Karpas-422 (cell line): ENCODE data around the gene TMED6. TPM values are rescaled to one million over a fixed set of nuclear protein-coding genes. Genes with fewer than 3 reads are reported as not detected.
"Not testable (repeated sequence)": the region's sequence is repeated elsewhere in the genome, so short reads cannot be mapped to it uniquely, and the experiment has no call there.

Source experiments
- DNase-seq: peaks from one replicate; pipeline ENCODE4 v3.0.0-alpha.2; 2015
- H2AFZ ChIP-seq: fragments of 200-600 bp; sonication (generic); 2 replicates; pipeline ENCODE4 v1.6.1; 2014; ENCODE audit warnings: antibody characterized with exemption, low read length, mixed read lengths
- H3K27ac ChIP-seq: fragments of 200-600 bp; sonication (generic); 2 replicates; pipeline ENCODE4 v1.5.1; 2014; ENCODE audit warnings: mild to moderate bottlenecking, low read length, moderate library complexity
- H3K27me3 ChIP-seq: fragments of 200-600 bp; sonication (generic); 2 replicates; pipeline ENCODE4 v1.6.1; 2014; ENCODE audit warnings: low read length, mixed read lengths
- H3K36me3 ChIP-seq: fragments of 200-600 bp; sonication (generic); 2 replicates; pipeline ENCODE4 v1.6.1; 2014; ENCODE audit warnings: low read length, mixed read lengths; ENCODE audit not compliant: insufficient read depth
- H3K4me1 ChIP-seq: fragments of 200-600 bp; sonication (generic); 2 replicates; pipeline ENCODE4 v1.6.1; 2014; ENCODE audit warnings: mild to moderate bottlenecking, low read length, mixed read lengths
- H3K4me2 ChIP-seq: fragments of 200-600 bp; sonication (generic); 2 replicates; pipeline ENCODE4 v1.6.1; 2014; ENCODE audit warnings: low read length, low read depth, mild to moderate bottlenecking; ENCODE audit not compliant: poor library complexity, severe bottlenecking
- H3K4me3 ChIP-seq: fragments of 200-600 bp; sonication (generic); 2 replicates; pipeline ENCODE4 v1.5.1; 2014; ENCODE audit warnings: mild to moderate bottlenecking, antibody characterized with exemption, low read length, mixed read lengths
- H3K79me2 ChIP-seq: fragments of 200-600 bp; sonication (generic); 2 replicates; pipeline ENCODE4 v1.6.1; 2014; ENCODE audit warnings: mild to moderate bottlenecking, low read length, mixed read lengths
- H3K9ac ChIP-seq: fragments of 200-600 bp; sonication (generic); 2 replicates; pipeline ENCODE4 v1.6.0; 2014; ENCODE audit warnings: low read length
- H3K9me2 ChIP-seq: fragments of 200-600 bp; sonication (generic), shearing (Covaris generic); replicated peaks from 2 replicates; pipeline ENCODE4 v1.6.0; 2014; ENCODE audit warnings: mild to moderate bottlenecking, low read length, moderate library complexity; ENCODE audit not compliant: insufficient read depth
- H3K9me3 ChIP-seq: fragments of 300-700, 200-600 bp; sonication (generic); 2 replicates; pipeline ENCODE4 v1.6.1; 2014; ENCODE audit warnings: low read length, mixed read lengths
- H4K20me1 ChIP-seq: fragments of 200-600 bp; sonication (generic); 2 replicates; pipeline ENCODE4 v1.6.1; 2014; ENCODE audit warnings: mild to moderate bottlenecking, antibody characterized with exemption, low read length, low read depth; ENCODE audit not compliant: insufficient read depth
- total RNA-seq: library from RNA; depleted of rRNA; stranded (reverse); fragments of >200 nt; shearing (Covaris generic); gene quantifications from 2 replicates; pipeline ENCODE4 v1.2.3, GENCODE V29; 2014; ENCODE audit warnings: low replicate concordance

TMED6 gene
- total RNA-seq, 1 experiment from 2014 or later = 1.8 TPM

DNA sequence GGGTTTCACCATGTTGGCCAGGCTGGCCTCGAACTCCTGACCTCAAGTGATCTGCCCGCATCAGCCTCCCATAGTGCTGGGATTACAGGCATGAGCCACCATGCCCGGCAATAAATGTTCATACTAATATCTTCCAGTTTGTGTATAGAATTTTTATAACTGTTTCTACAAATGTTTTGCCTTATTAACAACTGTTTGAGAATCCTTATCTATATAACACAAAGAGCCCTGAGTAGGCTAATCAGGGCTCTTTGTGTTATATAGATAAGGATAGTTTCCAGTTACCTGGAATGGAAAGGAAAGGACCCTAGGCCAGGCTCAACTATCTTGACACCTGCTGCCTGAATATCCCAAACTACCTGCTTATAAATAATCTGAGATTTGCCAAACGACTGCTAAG, 17.3 kb upstream of the TMED6 start:
- Histone ChIP-seq H3K27me3 (no peaks in the 10 kb centered on the region), H3K9ac (no peak overlapping the region), H3K9me2 (no peaks in the 10 kb centered on the region), H3K9me3 (no peaks in the 10 kb centered on the region), H3K4me2 (no peak overlapping the region), H4K20me1 (0 out of 2 replicates have a peak, but pooled peaks cover 2% of the 10 kb centered on the region), H2AFZ (no peak overlapping the region), H3K27ac (no peak overlapping the region), H3K79me2 (peaks cover 30% of the 10 kb centered on the region), H3K4me3 (no peak overlapping the region), H3K36me3 (peaks cover 57% of the 10 kb centered on the region), H3K4me1 (no peaks in the 10 kb centered on the region)
- no peak for DNase-seq

DNA sequence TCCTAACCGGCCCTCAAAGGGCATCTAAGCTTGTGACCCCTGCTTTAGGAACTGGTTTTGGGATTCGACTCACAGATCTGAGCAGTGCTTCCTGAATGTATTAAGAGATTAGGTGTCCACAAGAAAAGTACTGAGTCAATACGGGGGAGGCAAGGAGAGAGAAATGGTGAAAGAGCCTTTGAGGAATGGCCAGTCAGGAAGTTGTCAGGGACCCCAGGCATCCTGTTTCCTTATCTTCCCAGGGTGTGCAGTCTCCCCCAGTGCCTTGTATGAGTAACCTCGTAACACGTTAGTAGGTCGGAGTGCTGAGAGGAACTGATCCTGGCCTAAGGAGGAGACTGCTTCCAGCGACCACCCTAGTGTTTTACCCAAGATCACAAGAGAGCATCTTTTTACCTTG, 16.4 kb upstream of the TMED6 start:
- peaks cover 57% of the 10 kb centered on the region for H3K36me3 ChIP-seq
- H3K9ac ChIP-seq = no peak overlapping the region
- no peaks in the 10 kb centered on the region for H3K9me2 ChIP-seq
- no peak overlapping the region for H3K4me2 ChIP-seq
- H2AFZ ChIP-seq = no peak overlapping the region
- H3K79me2 ChIP-seq = peaks cover 24% of the 10 kb centered on the region
- H3K27ac ChIP-seq = no peak overlapping the region
- H4K20me1 ChIP-seq = 0 out of 2 replicates have a peak, but pooled peaks cover 7% of the 10 kb centered on the region
- no peaks in the 10 kb centered on the region for H3K9me3 ChIP-seq
- DNase-seq = no peak
- no peak overlapping the region for H3K4me3 ChIP-seq
- H3K4me1 ChIP-seq = no peaks in the 10 kb centered on the region
- H3K27me3 ChIP-seq = no peaks in the 10 kb centered on the region

DNA sequence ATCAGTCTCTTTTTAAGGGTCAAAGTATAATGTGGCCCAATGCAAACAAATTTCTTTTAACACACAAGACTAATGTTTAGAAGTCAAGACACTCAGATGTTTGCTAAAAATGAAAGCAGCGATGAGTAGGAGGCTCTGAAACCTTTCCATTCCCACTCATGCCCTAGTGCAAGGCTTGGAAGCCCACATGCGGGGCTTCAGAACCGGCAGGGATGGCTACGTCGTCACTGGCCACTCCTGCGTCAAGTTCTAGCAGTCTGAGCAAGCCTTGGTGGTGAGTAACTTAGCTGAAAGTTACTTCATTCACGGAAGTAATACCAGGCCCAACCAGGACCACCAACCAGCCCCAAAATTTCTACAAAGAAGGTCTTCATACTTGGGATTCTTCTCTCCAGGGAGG, 14.8 kb upstream of the TMED6 start:
- H3K36me3 ChIP-seq = peaks cover 48% of the 10 kb centered on the region
- H3K9me2 ChIP-seq = no peaks in the 10 kb centered on the region

DNA sequence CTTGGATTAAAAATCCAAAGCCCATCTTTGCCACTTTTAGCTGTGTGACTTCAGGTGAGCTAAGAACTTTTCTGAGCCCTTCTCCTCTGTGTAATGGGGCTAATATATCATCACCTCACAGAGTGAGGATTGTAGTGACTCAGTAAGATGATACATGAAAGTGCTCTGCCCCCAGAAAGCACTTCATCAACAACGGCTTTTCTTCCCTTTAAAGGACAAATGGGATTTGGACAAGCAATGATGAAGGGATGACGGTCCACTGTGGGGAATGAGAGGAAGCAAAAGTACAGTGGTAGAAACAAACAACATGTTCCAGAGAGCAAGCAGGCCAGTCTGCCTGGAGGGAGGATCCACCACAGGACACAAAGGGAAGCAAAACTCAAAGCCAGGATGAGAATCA, 14.3 kb upstream of the TMED6 start:
- H4K20me1 ChIP-seq = 0 out of 2 replicates have a peak, but pooled peaks cover 7% of the 10 kb centered on the region
- H3K27me3 ChIP-seq = no peaks in the 10 kb centered on the region
- no peak overlapping the region for H2AFZ ChIP-seq
- no peak for DNase-seq
- H3K9me2 ChIP-seq = no peaks in the 10 kb centered on the region
- H3K27ac ChIP-seq = no peak overlapping the region
- H3K79me2 ChIP-seq = peaks cover 16% of the 10 kb centered on the region
- 0 out of 2 replicates have a peak, but pooled peaks cover 4% of the 10 kb centered on the region for H3K4me1 ChIP-seq
- no peak overlapping the region for H3K4me2 ChIP-seq
- no peak overlapping the region for H3K9ac ChIP-seq
- no peaks in the 10 kb centered on the region for H3K9me3 ChIP-seq
- H3K4me3 ChIP-seq = no peak overlapping the region
- H3K36me3 ChIP-seq = peaks cover 47% of the 10 kb centered on the region

More for the DNA sequence above, 14.8 kb upstream of the TMED6 start:
- H3K4me3 ChIP-seq = no peak overlapping the region
- no peak overlapping the region for H3K27ac ChIP-seq
- no peaks in the 10 kb centered on the region for H3K27me3 ChIP-seq
- DNase-seq = no peak
- H3K79me2 ChIP-seq = peaks cover 16% of the 10 kb centered on the region
- no peaks in the 10 kb centered on the region for H3K9me3 ChIP-seq
- 0 out of 2 replicates have a peak, but pooled peaks cover 4% of the 10 kb centered on the region for H3K4me1 ChIP-seq
- H3K9ac ChIP-seq = no peak overlapping the region
- no peak overlapping the region for H2AFZ ChIP-seq
- H3K4me2 ChIP-seq = no peak overlapping the region
- 0 out of 2 replicates have a peak, but pooled peaks cover 7% of the 10 kb centered on the region for H4K20me1 ChIP-seq

DNA sequence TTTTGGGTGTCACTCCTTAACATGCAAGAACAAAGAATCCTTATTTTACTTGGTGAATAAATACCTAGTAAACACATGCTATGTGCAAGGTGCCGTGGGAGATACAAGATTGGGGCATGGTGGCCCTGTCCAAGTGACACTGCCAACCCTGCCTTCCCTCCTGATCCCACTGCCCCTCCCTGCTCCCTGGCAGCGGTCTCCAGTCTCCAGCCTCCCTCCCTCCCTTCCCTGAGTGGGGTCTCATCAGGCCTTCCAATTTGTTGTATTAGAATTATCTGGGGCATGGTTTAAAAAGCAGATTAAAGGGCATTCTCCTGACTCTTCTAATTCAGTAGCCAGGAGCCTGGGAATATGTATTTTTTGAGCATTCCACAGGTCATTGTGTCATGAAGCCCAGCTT, 12.5 kb upstream of the TMED6 start:
- DNase-seq = no peak
- H3K9me3 ChIP-seq = no peaks in the 10 kb centered on the region
- no peak overlapping the region for H2AFZ ChIP-seq
- peaks cover 16% of the 10 kb centered on the region for H3K79me2 ChIP-seq
- H3K9me2 ChIP-seq = no peaks in the 10 kb centered on the region
- no peaks in the 10 kb centered on the region for H3K27me3 ChIP-seq
- 0 out of 2 replicates have a peak, but pooled peaks cover 4% of the 10 kb centered on the region for H3K4me1 ChIP-seq
- H3K27ac ChIP-seq = no peak overlapping the region
- 0 out of 2 replicates have a peak, but pooled peaks cover 7% of the 10 kb centered on the region for H4K20me1 ChIP-seq
- no peak overlapping the region for H3K4me2 ChIP-seq
- no peak overlapping the region for H3K9ac ChIP-seq
- peaks cover 35% of the 10 kb centered on the region for H3K36me3 ChIP-seq
- H3K4me3 ChIP-seq = no peak overlapping the region

DNA sequence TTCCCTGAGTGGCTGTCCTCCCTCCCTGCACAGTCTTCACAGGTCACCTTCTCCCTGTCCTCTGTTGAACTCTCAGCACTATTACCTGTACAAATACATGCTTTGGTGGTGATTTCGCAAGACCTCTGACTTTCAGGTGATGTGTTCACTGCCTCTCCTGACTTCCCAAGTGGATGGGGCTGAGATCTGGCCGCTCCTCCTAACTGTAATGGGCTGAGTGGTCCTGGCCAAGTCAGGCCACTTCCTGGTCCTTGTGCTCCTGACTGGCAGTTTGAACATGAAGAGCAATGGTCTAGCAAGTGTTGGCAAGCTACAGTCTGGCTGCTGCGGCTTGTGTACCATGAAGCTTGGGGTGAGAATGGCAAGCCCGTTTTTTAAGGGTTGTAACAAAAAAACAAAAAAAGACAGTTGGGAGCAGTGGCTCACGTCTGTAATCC, 11.7 kb upstream of the TMED6 start:
- no peak overlapping the region for H3K4me2 ChIP-seq
- H2AFZ ChIP-seq = no peak overlapping the region
- H3K9ac ChIP-seq = no peak overlapping the region
- no peak overlapping the region for H3K27ac ChIP-seq
- 0 out of 2 replicates have a peak, but pooled peaks cover 4% of the 10 kb centered on the region for H3K4me1 ChIP-seq
- H3K9me2 ChIP-seq = no peaks in the 10 kb centered on the region
- peaks cover 34% of the 10 kb centered on the region for H3K36me3 ChIP-seq
- H3K9me3 ChIP-seq = no peaks in the 10 kb centered on the region
- DNase-seq = no peak
- H3K79me2 ChIP-seq = peaks cover 16% of the 10 kb centered on the region
- no peak overlapping the region for H3K4me3 ChIP-seq
- H4K20me1 ChIP-seq = 0 out of 2 replicates have a peak, but pooled peaks cover 7% of the 10 kb centered on the region
- H3K27me3 ChIP-seq = no peaks in the 10 kb centered on the region

DNA sequence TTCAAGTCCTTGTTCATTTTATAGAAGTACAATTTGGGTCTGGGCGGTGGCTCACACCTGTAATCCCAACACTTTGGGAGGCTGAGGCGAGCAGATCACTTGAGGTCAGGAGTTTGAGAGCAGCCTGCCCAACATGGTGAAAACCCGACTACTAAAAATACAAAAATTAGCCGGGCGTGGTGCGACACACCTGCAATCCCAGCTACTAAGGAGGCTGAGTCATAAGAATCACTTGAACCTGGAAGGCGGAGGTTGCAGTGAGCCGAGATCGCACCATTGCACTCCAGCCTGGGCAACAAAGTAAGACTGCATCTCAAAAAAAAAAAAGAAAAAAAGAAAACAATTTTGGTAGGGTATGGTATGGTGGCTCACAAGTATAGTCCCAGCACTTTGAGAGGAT, 8.5 kb upstream of the TMED6 start:
- not testable (repeated sequence) for H3K9ac ChIP-seq, H2AFZ ChIP-seq, H3K9me3 ChIP-seq, H4K20me1 ChIP-seq, H3K4me1 ChIP-seq, H3K4me3 ChIP-seq, H3K4me2 ChIP-seq, H3K27ac ChIP-seq, H3K9me2 ChIP-seq, DNase-seq, H3K27me3 ChIP-seq
- Histone ChIP-seq H3K79me2 (peaks cover 10% of the 10 kb centered on the region), H3K36me3 (peaks cover 29% of the 10 kb centered on the region; the same call in 1 of the 2 replicates)

DNA sequence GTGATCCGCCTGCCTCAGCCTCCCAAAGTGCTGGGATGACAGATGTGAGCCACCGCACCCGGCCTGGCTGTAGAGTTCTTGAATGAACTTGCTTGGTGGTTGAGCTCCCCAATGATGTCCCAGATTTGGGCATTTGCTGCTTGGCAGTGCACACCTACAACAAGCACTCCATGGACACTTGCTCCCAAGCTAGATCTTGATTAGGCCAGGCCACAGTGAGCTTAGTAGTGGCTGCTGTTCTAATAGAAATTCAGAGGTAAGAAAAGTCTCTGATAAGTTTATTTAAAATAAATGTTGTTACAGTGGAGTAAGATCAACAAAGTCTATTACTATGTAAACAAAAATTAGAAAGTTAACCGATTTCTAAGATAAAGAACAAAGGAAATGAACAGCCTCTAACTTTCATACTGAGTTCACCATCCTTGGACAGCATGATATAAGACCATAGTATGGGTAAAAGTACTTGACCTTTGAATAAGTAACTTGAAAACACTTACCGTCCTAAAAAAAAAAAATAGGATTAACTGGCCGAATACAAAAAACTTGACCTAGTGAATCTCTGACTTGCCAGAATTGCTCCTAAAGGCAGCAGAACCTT, 951 bp downstream of the TMED6 start:
- Histone ChIP-seq H3K27me3 (no peaks in the 10 kb centered on the region), H3K79me2 (no peaks in the 10 kb centered on the region), H3K4me1 (no peaks in the 10 kb centered on the region), H3K9ac (no peak overlapping the region), H3K4me2 (no peak overlapping the region), H4K20me1 (no peaks in the 10 kb centered on the region), H3K4me3 (no peak overlapping the region), H2AFZ (no peak overlapping the region), H3K36me3 (peaks cover 22% of the 10 kb centered on the region), H3K27ac (no peak overlapping the region), H3K9me3 (no peaks in the 10 kb centered on the region), H3K9me2 (no peaks in the 10 kb centered on the region)
- DNase-seq = no peak
